SU-DHL-6 (cell line): ENCODE data around the gene ABCA4.

Experiments
- H2AFZ ChIP-seq: fragments of 200-600 bp; sonication (generic); 2 replicates; pipeline ENCODE4 v1.6.1; 2014; ENCODE audit warnings: low read depth, mild to moderate bottlenecking, moderate library complexity, mixed read lengths, antibody characterized with exemption, low read length; ENCODE audit not compliant: severe bottlenecking
- H3F3A ChIP-seq: fragments of 200-600 bp; shearing (Covaris generic); 2 replicates; pipeline ENCODE4 v1.6.0; 2016; ENCODE audit warnings: antibody characterized with exemption, mild to moderate bottlenecking; ENCODE audit not compliant: insufficient read depth
- H3K27ac ChIP-seq: fragments of 200-600 bp; sonication (generic); 2 replicates; pipeline ENCODE4 v1.5.1; 2016; ENCODE audit warnings: low read depth, mild to moderate bottlenecking, low read length, moderate library complexity, mixed read lengths
- H3K27me3 ChIP-seq: fragments of 200-600 bp; sonication (generic), shearing (Covaris generic); 2 replicates; pipeline ENCODE4 v1.6.0; 2014; ENCODE audit warnings: mild to moderate bottlenecking, low read length
- H3K36me3 ChIP-seq: fragments of 200-600 bp; sonication (generic); 2 replicates; pipeline ENCODE4 v1.6.1; 2014; ENCODE audit warnings: mild to moderate bottlenecking, low read length, mixed read lengths
- H3K4me2 ChIP-seq: fragments of 300-600, 200-600 bp; shearing (Covaris generic), sonication (generic); 2 replicates; pipeline ENCODE4 v1.6.0; 2014; ENCODE audit warnings: low read length, low read depth, mild to moderate bottlenecking; ENCODE audit not compliant: poor library complexity, severe bottlenecking
- H3K4me3 ChIP-seq: fragments of 200-600 bp; sonication (generic); 2 replicates; pipeline ENCODE4 v1.5.1; 2014; ENCODE audit warnings: antibody characterized with exemption, low read length, mild to moderate bottlenecking, mixed read lengths; ENCODE audit not compliant: insufficient read depth, poor library complexity, severe bottlenecking
- H3K79me2 ChIP-seq: fragments of 200-600 bp; sonication (generic); 2 replicates; pipeline ENCODE4 v1.6.1; 2014; ENCODE audit warnings: mild to moderate bottlenecking, low read length, moderate library complexity; ENCODE audit not compliant: insufficient read depth
- H3K9ac ChIP-seq: fragments of 200-600 bp; sonication (generic); 2 replicates; pipeline ENCODE4 v1.7.0; 2014; ENCODE audit warnings: mild to moderate bottlenecking, low read length
- H3K9me2 ChIP-seq: fragments of 200-600 bp; sonication (generic); replicated peaks from 2 replicates; pipeline ENCODE4 v1.6.1; 2014; ENCODE audit warnings: low read length; ENCODE audit not compliant: insufficient read depth
- H3K9me3 ChIP-seq: fragments of 200-600 bp; sonication (generic); 2 replicates; pipeline ENCODE4 v1.6.1; 2014; ENCODE audit warnings: low read length, mixed read lengths; ENCODE audit not compliant: insufficient read depth
- H4K20me1 ChIP-seq: fragments of 200-600 bp; sonication (generic); 2 replicates; pipeline ENCODE4 v1.6.1; 2014; ENCODE audit warnings: low read depth, mild to moderate bottlenecking, antibody characterized with exemption, low read length, moderate library complexity, mixed read lengths
- EZH2phosphoT487 ChIP-seq: fragments of 200-600 bp; sonication (generic), shearing (Covaris generic); conservative IDR thresholded peaks from 2 replicates; pipeline ENCODE4 v1.6.1; 2018; ENCODE audit warnings: mild to moderate bottlenecking, antibody characterized with exemption, low read length, moderate library complexity, mixed read lengths
- TF ChIP-seq, protein P1 (sequence below): fragments of 200-600 bp; sonication (generic); IDR thresholded peaks from one replicate; pipeline ENCODE4 v1.5.1; 2017; ENCODE audit warnings: antibody characterized with exemption, mild to moderate bottlenecking, low read length, moderate library complexity; ENCODE audit not compliant: insufficient read depth, poor library complexity, severe bottlenecking

ABCA4 gene

DNA sequence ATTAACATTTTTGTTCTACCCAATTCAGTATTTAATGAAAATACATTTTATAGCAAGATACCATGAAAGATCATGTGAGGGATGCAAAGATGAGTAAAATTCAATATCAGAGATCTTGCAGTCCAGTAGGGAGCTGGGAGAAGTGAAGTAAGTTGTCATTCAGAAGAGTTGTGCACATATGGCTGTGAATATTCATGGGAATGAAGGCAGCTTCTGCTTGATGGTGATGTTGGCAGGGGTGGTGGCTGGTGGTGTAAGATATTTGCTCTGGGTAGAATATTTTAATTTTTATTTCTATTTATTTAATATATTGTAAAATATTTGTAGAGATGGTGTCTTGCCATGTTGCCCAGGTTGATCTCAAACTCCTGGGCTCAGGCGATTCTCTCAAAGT lies 139.7 kb downstream of the ABCA4 start:
- Histone ChIP-seq H2AFZ (no peak overlapping the region), H3K4me2 (no peak overlapping the region), H3K4me3 (no peak overlapping the region), H3K9ac (no peak overlapping the region), H3K9me3 (no peaks in the 10 kb centered on the region), H3K9me2 (no peaks in the 10 kb centered on the region), H4K20me1 (no peaks in the 10 kb centered on the region), H3K27ac (no peak overlapping the region), H3K27me3 (no peaks in the 10 kb centered on the region), H3K36me3 (no peaks in the 10 kb centered on the region), H3K79me2 (no peaks in the 10 kb centered on the region), H3F3A (no peaks in the 10 kb centered on the region)
- TF ChIP-seq EZH2phosphoT487: no peak
- TF ChIP-seq, protein P1, sequence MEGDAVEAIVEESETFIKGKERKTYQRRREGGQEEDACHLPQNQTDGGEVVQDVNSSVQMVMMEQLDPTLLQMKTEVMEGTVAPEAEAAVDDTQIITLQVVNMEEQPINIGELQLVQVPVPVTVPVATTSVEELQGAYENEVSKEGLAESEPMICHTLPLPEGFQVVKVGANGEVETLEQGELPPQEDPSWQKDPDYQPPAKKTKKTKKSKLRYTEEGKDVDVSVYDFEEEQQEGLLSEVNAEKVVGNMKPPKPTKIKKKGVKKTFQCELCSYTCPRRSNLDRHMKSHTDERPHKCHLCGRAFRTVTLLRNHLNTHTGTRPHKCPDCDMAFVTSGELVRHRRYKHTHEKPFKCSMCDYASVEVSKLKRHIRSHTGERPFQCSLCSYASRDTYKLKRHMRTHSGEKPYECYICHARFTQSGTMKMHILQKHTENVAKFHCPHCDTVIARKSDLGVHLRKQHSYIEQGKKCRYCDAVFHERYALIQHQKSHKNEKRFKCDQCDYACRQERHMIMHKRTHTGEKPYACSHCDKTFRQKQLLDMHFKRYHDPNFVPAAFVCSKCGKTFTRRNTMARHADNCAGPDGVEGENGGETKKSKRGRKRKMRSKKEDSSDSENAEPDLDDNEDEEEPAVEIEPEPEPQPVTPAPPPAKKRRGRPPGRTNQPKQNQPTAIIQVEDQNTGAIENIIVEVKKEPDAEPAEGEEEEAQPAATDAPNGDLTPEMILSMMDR: no peak

DNA sequence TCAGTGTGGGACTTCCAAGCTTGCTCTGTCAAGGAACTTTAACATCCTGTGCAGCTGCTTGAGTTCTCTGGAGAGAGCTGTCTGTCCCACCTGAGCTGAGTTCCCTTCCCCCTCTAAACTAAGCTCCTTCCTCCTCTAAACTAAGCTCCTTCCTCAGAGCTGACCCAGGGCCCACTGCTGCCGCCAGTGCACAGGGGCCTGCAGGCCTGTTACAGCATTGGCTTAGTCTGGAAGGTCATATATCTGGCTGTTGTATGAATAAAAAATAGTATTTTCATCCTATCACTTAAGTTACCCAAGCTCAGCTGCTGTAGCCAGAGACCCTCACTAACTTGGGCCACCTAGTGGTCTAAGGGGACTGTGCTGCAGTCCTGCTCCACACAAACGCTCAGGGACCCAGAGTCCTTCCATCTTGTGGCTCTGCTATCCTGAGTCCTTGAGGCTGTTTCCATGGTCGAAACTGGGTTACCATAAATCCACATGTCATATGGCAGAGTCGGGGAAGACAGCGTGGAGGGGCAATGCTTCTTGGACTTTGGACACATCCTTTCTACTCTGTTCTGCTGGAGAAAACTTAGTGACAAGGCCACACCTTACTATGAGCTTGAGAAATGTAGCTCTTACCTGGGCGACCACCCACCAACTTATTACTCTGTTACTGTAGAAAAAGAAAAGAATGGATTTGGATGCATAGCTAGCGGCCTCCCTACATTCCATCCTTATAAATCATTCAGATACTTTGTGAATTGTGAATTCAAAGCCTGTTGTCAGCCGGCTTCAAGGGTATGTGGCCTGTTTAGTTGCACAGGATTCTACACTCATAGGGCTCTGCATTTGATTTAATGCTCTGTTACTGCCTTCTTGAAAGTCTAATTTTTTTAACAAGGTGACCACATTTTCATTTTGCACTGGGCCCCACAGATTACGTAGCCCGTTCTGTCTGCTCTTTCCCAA lies 140.4 kb downstream of the ABCA4 start:
- no peaks in the 10 kb centered on the region for H3K9me2 ChIP-seq
- H3F3A ChIP-seq: no peaks in the 10 kb centered on the region
- TF ChIP-seq EZH2phosphoT487: no peak
- TF ChIP-seq, protein P1: peak; percentile 36
- no peak overlapping the region for H3K27ac ChIP-seq
- H4K20me1 ChIP-seq: no peaks in the 10 kb centered on the region
- no peaks in the 10 kb centered on the region for H3K36me3 ChIP-seq
- H3K9me3 ChIP-seq: no peaks in the 10 kb centered on the region
- H2AFZ ChIP-seq: no peak overlapping the region
- no peak overlapping the region for H3K4me3 ChIP-seq
- H3K4me2 ChIP-seq: no peak overlapping the region
- no peaks in the 10 kb centered on the region for H3K27me3 ChIP-seq
- no peak overlapping the region for H3K9ac ChIP-seq
- H3K79me2 ChIP-seq: no peaks in the 10 kb centered on the region

DNA sequence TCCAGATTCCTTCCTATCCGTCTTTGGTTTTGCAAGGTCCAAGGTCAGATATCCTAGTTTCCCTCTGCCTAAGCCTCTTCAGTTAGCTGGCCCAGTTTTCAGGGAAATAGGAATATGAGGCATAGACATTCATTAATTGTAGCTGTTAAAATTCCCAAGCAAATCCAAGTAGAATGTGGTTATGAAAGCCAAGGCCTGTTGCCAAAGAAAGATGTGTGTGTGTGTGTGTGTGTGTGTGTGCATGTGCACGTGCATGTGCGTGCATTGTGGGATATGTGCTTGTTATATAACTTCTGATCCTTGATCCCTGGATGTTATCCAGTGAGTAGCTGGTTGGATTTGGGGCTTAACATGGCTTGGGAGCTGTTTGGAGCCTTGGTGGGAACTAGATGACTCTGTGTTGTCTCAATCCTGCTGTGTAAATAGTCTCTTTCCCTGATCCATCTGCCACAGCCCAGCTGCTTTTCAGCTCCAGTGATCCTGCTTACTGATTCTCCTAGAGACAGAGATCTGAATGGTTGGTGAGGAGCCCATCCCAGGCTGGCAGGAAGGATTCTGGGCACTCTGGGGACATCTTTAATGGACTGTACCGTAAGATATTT lies 141.1 kb downstream of the ABCA4 start:
- no peaks in the 10 kb centered on the region for H3K79me2 ChIP-seq
- no peak overlapping the region for H3K4me3 ChIP-seq
- H3K27me3 ChIP-seq: no peaks in the 10 kb centered on the region
- H3K9me3 ChIP-seq: no peaks in the 10 kb centered on the region
- H3K4me2 ChIP-seq: no peak overlapping the region
- no peak overlapping the region for H3K9ac ChIP-seq
- H3K36me3 ChIP-seq: no peaks in the 10 kb centered on the region
- no peaks in the 10 kb centered on the region for H4K20me1 ChIP-seq
- H3K9me2 ChIP-seq: no peaks in the 10 kb centered on the region
- no peaks in the 10 kb centered on the region for H3F3A ChIP-seq
- H2AFZ ChIP-seq: no peak overlapping the region
- no peak overlapping the region for H3K27ac ChIP-seq
- TF ChIP-seq EZH2phosphoT487: no peak
- TF ChIP-seq, protein P1: no peak
